ENCODE results near the gene DTYMK.

Gene DTYMK

GRCh38 chr2:241719093-241719492 is 32.5 kb upstream of the DTYMK start:
- in situ Hi-C loops (cut with HindIII; ENCODE audit: low pct_ligation_motif_present, low pct_unique_long_range_greater_than_20kb, low sequenced_read_pairs): no loop called here
- DNase-seq: no peak

- in situ Hi-C loops (cut with HindIII; ENCODE audit: low pct_ligation_motif_present, low pct_unique_long_range_greater_than_20kb, low sequenced_read_pairs): no loop called here
- DNase-seq: no peak
Observed at GRCh38 chr2:241708879-241709278, 22.3 kb upstream of the DTYMK start.

- DNase-seq: no peak
- in situ Hi-C loops (cut with HindIII; ENCODE audit: low pct_ligation_motif_present, low pct_unique_long_range_greater_than_20kb, low sequenced_read_pairs): no loop called here
Observed at GRCh38 chr2:241706537-241706936, 19.9 kb upstream of the DTYMK start.

- no peak for DNase-seq
- in situ Hi-C loops (cut with HindIII; ENCODE audit: low pct_ligation_motif_present, low pct_unique_long_range_greater_than_20kb, low sequenced_read_pairs): no loop called here
Observed at GRCh38 chr2:241703032-241703604, 16.5 kb upstream of the DTYMK start.

GRCh38 chr2:241702155-241703031 is 15.8 kb upstream of the DTYMK start:
- DNase-seq: peak; percentile 91
- in situ Hi-C loops (cut with HindIII; ENCODE audit: low pct_ligation_motif_present, low pct_unique_long_range_greater_than_20kb, low sequenced_read_pairs): no loop called here

GRCh38 chr2:241701399-241702154 is 15.0 kb upstream of the DTYMK start, which contains the start of gene ING5:
Gene ING5 (plus strand): TSS chr2:241702039. CDS start chr2:241702066, 27 bp downstream.
- in situ Hi-C loops (cut with HindIII; ENCODE audit: low pct_ligation_motif_present, low pct_unique_long_range_greater_than_20kb, low sequenced_read_pairs): no loop called here
- DNase-seq: peak; percentile 95

- DNase-seq: no peak
Observed at GRCh38 chr2:241701149-241701398, 14.5 kb upstream of the DTYMK start.

GRCh38 chr2:241695651-241696050 is 9.0 kb upstream of the DTYMK start:
- DNase-seq: no peak
- in situ Hi-C loops (cut with HindIII; ENCODE audit: low pct_ligation_motif_present, low pct_unique_long_range_greater_than_20kb, low sequenced_read_pairs): no loop called here

More at GRCh38 chr2:241701149-241701398, 14.5 kb upstream of the DTYMK start:
- in situ Hi-C loops (cut with HindIII; ENCODE audit: low pct_ligation_motif_present, low pct_unique_long_range_greater_than_20kb, low sequenced_read_pairs): no loop called here

GRCh38 chr2:241692448-241692847 is 5.8 kb upstream of the DTYMK start:
- in situ Hi-C loops (cut with HindIII; ENCODE audit: low pct_ligation_motif_present, low pct_unique_long_range_greater_than_20kb, low sequenced_read_pairs): no loop called here
- DNase-seq: peak; percentile 80

- in situ Hi-C loops (cut with HindIII; ENCODE audit: low pct_ligation_motif_present, low pct_unique_long_range_greater_than_20kb, low sequenced_read_pairs): no loop called here
- no peak for DNase-seq
Observed at GRCh38 chr2:241690202-241690717, 3.6 kb upstream of the DTYMK start.

GRCh38 chr2:241689306-241689705 is 2.7 kb upstream of the DTYMK start:
- no peak for DNase-seq
- in situ Hi-C loops (cut with HindIII; ENCODE audit: low pct_ligation_motif_present, low pct_unique_long_range_greater_than_20kb, low sequenced_read_pairs): no loop called here

GRCh38 chr2:241686324-241686649 is 328 bp downstream of the DTYMK start:
- in situ Hi-C loops (cut with HindIII; ENCODE audit: low pct_ligation_motif_present, low pct_unique_long_range_greater_than_20kb, low sequenced_read_pairs): no loop called here

GRCh38 chr2:241680827-241681599 is 5.6 kb downstream of the DTYMK start:
- peak; percentile 96 for DNase-seq
- in situ Hi-C loops (cut with HindIII; ENCODE audit: low pct_ligation_motif_present, low pct_unique_long_range_greater_than_20kb, low sequenced_read_pairs): no loop called here

More at GRCh38 chr2:241686324-241686649, 328 bp downstream of the DTYMK start:
- no peak for DNase-seq

GRCh38 chr2:241680044-241680443 is 6.6 kb downstream of the DTYMK start:
- in situ Hi-C loops (cut with HindIII; ENCODE audit: low pct_ligation_motif_present, low pct_unique_long_range_greater_than_20kb, low sequenced_read_pairs): no loop called here

GRCh38 chr2:241678784-241679540 is 7.7 kb downstream of the DTYMK start:
- no peak for DNase-seq
- in situ Hi-C loops (cut with HindIII; ENCODE audit: low pct_ligation_motif_present, low pct_unique_long_range_greater_than_20kb, low sequenced_read_pairs): no loop called here

More at GRCh38 chr2:241680044-241680443, 6.6 kb downstream of the DTYMK start:
- DNase-seq: no peak

- DNase-seq: no peak
- in situ Hi-C loops (cut with HindIII; ENCODE audit: low pct_ligation_motif_present, low pct_unique_long_range_greater_than_20kb, low sequenced_read_pairs): no loop called here
Observed at GRCh38 chr2:241678307-241678706, 8.3 kb downstream of the DTYMK start.

GRCh38 chr2:241677392-241677791 is 9.2 kb downstream of the DTYMK start:
- DNase-seq: no peak
- in situ Hi-C loops (cut with HindIII; ENCODE audit: low pct_ligation_motif_present, low pct_unique_long_range_greater_than_20kb, low sequenced_read_pairs): no loop called here

GRCh38 chr2:241676665-241677064 is 9.9 kb downstream of the DTYMK start:
- no peak for DNase-seq
- in situ Hi-C loops (cut with HindIII; ENCODE audit: low pct_ligation_motif_present, low pct_unique_long_range_greater_than_20kb, low sequenced_read_pairs): no loop called here

Measured in ACHN (cell line).